Measurements from ENCODE around the gene CTCF.

CTCF gene

GRCh38 chr16:67663877-67664222 lies 101.5 kb downstream of the CTCF start:
- DNase-seq (ENCODE audit: low read depth in 3 of 3) = no peak

DNA sequence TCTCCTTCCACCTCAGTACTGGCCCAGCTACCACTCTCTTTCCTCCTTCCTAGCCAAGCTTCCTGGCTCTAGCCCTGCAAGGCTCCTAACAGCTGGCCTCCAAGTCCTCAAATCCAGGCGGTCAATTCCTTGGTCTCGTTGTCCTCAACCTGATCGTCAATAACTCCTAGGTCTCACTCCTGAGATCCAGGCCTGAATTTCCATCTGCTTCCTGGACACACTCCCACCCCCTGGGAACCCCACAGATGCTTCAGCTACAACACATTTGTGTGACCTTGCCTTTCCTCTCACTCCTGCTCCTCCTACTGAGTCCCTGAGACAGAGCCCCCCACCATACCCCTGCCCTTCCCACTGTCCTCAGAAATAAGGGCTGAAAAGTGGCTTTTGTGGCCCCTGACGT lies 101.9 kb downstream of the CTCF start:
- DNase-seq (ENCODE audit: low read depth in 3 of 3) = no peak

DNA sequence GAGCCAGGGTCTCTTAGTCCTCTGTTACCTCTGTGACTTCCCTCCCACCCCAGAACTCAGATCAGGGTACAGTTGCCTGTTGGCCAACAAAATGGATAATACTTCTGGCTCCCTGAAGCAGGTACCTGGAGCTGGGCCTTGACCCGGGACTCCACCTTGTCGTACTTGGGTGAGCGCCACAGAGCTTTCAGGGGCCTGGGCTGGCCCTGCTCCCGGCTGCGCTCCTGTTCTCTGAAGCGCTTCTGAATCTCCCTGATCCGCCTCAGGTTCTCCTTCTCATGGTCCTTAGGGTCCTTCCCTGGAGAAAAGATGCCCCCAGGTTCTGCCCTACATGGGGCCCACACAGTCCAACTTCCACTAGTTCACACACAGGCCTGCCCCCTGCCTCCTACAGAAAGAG lies 102.5 kb downstream of the CTCF start:
- DNase-seq (ENCODE audit: low read depth in 3 of 3) = no peak

DNA sequence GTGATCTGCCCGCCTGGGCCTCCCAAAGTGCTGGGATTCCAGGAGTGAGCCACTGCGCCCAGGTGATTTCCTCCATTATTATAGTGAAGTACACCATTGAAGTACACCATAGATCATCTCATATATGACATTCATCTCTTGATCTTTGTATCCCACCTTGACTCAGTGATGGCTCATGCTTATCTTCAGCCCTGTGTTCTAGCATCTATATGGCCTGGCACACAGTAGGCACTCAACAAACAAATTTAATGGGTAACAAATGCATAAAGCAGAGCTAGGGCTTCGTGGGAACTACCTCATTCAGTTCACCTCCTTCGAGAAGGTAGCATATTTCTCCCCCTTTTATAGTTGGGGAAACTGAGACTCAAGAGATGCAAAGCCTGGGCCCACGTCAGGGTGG lies 103.3 kb downstream of the CTCF start:
- DNase-seq (ENCODE audit: low read depth in 3 of 3) = no peak

DNA sequence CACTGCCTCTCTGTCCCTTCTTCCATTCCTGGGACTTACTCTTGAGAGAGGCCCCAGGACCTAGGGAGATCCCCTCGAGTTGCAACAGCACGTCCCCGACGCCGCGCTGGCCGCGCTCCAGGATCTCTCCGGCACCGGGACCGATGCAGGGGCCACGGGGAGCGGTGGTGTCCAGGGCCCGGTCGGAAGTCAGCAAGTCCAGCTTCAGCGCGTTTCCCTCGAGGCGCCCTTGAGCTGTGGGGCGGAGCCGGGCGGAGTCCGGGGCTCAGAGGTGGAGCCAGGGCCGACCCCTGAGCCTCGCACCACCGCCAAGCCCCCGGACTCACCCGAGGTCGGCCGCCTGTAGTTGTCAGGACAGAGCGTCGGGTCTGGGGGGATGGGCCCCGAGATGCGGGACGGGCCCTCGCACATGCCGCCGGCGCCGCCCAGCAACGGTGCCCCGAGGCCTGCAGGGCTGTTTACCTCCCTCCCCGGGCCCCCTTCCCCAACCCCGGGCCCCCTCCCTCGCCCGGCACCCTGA lies 103.8 kb downstream of the CTCF start:
- DNase-seq (ENCODE audit: low read depth in 3 of 3) = no peak

DNA sequence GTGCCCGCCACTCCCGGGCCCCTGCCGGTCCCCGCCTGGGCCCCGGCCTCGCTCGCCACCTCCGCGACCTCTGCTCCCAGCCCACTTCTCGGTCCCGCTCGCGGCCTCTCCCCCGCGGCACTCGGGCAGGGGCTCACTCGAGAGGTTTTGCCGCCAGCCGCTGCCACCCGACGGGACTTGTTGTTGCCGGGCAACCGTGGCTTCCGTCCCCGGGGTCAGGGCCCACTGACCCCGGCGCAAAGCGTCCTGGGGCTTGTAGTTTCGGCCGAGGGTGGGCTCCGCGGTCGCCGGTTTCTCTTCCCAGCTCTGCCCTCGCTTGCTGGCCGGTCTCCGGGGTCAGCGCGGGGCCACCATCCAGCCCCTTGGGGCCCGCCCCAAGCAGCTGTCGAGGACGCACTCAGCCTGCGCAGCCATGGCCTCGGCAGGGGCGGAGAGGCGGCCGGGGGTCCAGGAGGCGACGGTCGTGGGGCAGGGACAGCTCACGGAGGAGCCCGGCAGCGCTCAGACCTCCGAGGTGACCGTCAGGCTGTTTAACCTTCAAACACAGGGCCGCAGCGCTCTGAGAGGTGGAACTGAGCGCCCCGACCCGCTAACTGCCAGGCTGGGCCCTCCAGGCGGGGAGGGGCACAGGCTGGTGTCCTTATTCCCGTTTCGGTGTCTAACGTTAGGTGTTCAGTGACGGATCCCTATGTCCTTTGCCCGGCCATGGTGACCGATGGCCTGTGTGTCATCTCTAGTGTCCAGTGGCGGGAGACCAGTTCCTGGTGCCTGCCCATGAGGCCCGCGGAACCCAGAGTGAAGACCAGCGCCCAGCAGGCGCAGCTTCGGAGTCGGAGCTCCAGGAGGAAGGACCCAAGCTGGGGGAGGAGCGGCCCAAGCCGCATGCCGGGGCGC lies 104.5 kb downstream of the CTCF start, which contains the start of the genes C16orf86 and ENKD1:
Gene C16orf86 (plus strand): TSS at position 256 of the 894 bp plus-strand sequence. CDS start 157 bp downstream, at position 413.
Gene ENKD1 (minus strand): TSS at position 192 of the 894 bp plus-strand sequence. CDS start 308 bp downstream, outside the sequence.
- peak; percentile 64 to 72 (median 68) for DNase-seq (ENCODE audit: low read depth in 3 of 3)

- no peak for DNase-seq (ENCODE audit: low read depth in 3 of 3)
Observed at GRCh38 chr16:67667453-67667816, 105.1 kb downstream of the CTCF start.

GRCh38 chr16:67667817-67668494 lies 105.6 kb downstream of the CTCF start:
- DNase-seq (ENCODE audit: low read depth in 3 of 3) = peak; percentile 50 to 74 (median 64)

DNA sequence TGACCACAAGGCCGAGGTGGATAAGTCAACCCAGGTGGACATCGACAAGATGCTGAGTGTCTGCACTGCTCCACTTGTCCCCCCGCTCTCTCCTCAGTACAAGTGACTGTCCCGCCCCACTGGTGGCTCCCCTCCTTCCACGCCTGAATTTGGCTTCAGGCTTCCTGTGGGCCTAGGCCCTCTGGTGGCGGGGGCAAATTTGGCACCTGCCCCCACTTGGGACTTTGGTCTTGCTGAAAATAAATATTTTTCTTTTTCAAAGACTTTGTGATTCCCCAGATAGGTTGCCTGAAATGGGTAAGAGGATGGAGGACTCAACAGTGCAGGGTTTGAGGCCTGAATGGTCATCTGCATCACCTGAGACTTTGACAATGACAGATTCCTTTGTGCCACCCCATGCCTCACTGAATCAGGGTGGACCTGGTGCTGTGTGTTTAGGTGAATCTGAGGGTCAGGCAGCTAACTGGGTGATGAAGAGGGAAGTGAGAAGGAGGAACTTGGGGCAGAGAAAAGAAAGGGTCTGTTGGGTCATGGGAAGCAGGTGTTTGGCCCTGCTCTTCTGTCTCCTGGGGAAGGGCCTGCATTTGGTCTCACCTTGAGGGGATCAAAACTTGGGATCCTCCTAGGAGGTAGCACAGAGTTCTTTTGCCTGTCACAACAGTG lies 106.3 kb downstream of the CTCF start:
- DNase-seq (ENCODE audit: low read depth in 3 of 3) = no peak

- no peak for DNase-seq (ENCODE audit: low read depth in 3 of 3)
Observed at GRCh38 chr16:67669499-67670101, 107.3 kb downstream of the CTCF start.

- DNase-seq (ENCODE audit: low read depth in 3 of 3) = no peak
Observed at GRCh38 chr16:67672306-67672705, 110.0 kb downstream of the CTCF start.

- peak in 1 of 3 experiments; percentile 34 for DNase-seq (ENCODE audit: low read depth in 3 of 3)
Observed at GRCh38 chr16:67672739-67673662, 110.7 kb downstream of the CTCF start.

- no peak for DNase-seq (ENCODE audit: low read depth in 3 of 3)
Observed at GRCh38 chr16:67673712-67674580, 111.6 kb downstream of the CTCF start.

GRCh38 chr16:67674851-67675578 lies 112.7 kb downstream of the CTCF start:
- no peak for DNase-seq (ENCODE audit: low read depth in 3 of 3)

- no peak for DNase-seq (ENCODE audit: low read depth in 3 of 3)
Observed at GRCh38 chr16:67675579-67675935, 113.2 kb downstream of the CTCF start.

- no peak for DNase-seq (ENCODE audit: low read depth in 3 of 3)
Observed at GRCh38 chr16:67675999-67676398, 113.7 kb downstream of the CTCF start.

- no peak for DNase-seq (ENCODE audit: low read depth in 3 of 3)
Observed at GRCh38 chr16:67676516-67676915, 114.2 kb downstream of the CTCF start.

DNA sequence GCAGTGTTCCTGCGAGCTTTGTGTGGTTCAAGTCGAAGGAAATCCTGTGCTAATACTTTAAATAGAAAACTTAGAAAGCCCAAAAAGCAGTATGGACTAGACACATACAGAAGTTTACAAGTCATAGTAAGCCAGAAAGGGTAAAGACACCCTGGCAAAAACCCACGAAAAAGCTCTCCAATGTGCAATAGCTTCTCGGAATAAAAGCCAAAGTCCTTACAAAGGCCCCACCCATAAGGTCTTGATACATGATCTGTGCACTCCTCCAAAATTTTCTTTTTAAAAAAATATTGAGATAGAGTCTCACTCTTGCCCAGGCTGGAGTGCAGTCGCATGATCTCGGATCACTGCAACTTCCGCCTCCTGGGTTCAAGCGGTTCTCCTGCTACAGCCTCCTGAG lies 114.6 kb downstream of the CTCF start:
- DNase-seq (ENCODE audit: low read depth in 3 of 3) = no peak

- no peak for DNase-seq (ENCODE audit: low read depth in 3 of 3)
Observed at GRCh38 chr16:67677712-67678111, 115.4 kb downstream of the CTCF start.
